Mucosa of descending colon (tissue), 3 donors: Measurements from ENCODE around the gene PLCB4. TPM values are rescaled to one million over a fixed set of nuclear protein-coding genes. Genes with fewer than 3 reads are reported as not detected.

ENCODE experiments used
- ATAC-seq: fragments of 200-7000 bp; cut with Tn5 transposase; one replicate; pipeline ENCODE4 v1.9.1; 2020; ENCODE audit warnings: mild to moderate bottlenecking, moderate library complexity
- DNase-seq, 3 donors: peaks; one replicate each; pipeline ENCODE4 v3.0.0-alpha.2; 2020
- H3K36me3 ChIP-seq: fragments of 200-600 bp; one replicate; pipeline ENCODE4 v1.8.0; 2021; ENCODE audit warnings: low read depth, mild to moderate bottlenecking
- H3K4me1 ChIP-seq: fragments of 200-600 bp; one replicate; pipeline ENCODE4 v1.8.0; 2021; ENCODE audit warnings: low read depth, mild to moderate bottlenecking
- H3K4me3 ChIP-seq: fragments of 200-600 bp; one replicate; pipeline ENCODE4 v1.8.0; 2021; ENCODE audit warnings: mild to moderate bottlenecking
- H3K9me3 ChIP-seq: fragments of 200-600 bp; one replicate; pipeline ENCODE4 v1.8.0; 2021; ENCODE audit warnings: mild to moderate bottlenecking
- intact Hi-C, 2 donors: fragments of 100-400 bp; cut with DNase I in 1 of 2; cut with micrococcal nuclease in 1 of 2; formaldehyde crosslinking; loops; one replicate each; pipeline versions ENCODE4 v1.11.0 to v1.11.1; 2022; cut with DNase I, micrococcal nuclease
- total RNA-seq, 3 donors: library from RNA; stranded (reverse); fragmentation: NEBNext Ultra II Directional in 2 of 3; extraction: Animal tissue kit (Norgen Biotek cat#: 25700) in 2 of 3; gene quantifications; one replicate each; pipeline versions ENCODE4 v1.2.1 to v1.2.4, GENCODE V29; 2021 to 2023
- TF ChIP-seq, protein P1 (sequence below): fragments of 200-600 bp; IDR thresholded peaks from one replicate; pipeline ENCODE4 v1.8.0; 2022; ENCODE audit warnings: antibody characterized with exemption, mild to moderate bottlenecking
- donor health status: DM: no; HTN: no; CAD: no; lungs with moderate emphysema.
- donor health status: DM: no; HTN: no; CAD: no.
- donor health status: DM: no; HTN: yes; CAD: no.

PLCB4 gene
- total RNA-seq, 3 donors from 2014 or later: 37.8 to 55.0 (median 51.2) TPM

DNA sequence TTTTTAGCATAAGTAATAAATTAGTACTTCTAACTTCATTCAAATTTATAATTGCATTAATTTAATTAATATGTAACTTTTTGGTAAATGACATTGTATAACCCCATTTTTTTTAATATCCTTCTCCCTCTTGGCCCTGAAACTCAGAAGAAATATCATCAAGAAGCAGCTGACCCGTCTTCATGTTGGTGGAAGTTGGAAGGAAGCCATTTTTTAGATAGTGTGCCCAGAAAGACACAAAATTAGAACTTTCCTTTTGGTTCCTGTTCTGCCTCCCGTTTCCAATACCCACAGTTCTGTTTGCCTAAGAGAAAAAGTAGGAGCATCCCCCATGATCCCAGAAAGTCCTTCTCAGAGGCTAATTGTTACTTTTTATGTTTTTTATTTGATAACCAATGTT, 65.5 kb downstream of the PLCB4 start:
- H3K36me3 ChIP-seq: no peaks in the 10 kb centered on the region
- H3K4me1 ChIP-seq: no peaks in the 10 kb centered on the region
- DNase-seq (no peak), ATAC-seq (no peak)
- peaks cover 3% of the 10 kb centered on the region for H3K9me3 ChIP-seq
- no peak overlapping the region for H3K4me3 ChIP-seq
- TF ChIP-seq, protein P1, sequence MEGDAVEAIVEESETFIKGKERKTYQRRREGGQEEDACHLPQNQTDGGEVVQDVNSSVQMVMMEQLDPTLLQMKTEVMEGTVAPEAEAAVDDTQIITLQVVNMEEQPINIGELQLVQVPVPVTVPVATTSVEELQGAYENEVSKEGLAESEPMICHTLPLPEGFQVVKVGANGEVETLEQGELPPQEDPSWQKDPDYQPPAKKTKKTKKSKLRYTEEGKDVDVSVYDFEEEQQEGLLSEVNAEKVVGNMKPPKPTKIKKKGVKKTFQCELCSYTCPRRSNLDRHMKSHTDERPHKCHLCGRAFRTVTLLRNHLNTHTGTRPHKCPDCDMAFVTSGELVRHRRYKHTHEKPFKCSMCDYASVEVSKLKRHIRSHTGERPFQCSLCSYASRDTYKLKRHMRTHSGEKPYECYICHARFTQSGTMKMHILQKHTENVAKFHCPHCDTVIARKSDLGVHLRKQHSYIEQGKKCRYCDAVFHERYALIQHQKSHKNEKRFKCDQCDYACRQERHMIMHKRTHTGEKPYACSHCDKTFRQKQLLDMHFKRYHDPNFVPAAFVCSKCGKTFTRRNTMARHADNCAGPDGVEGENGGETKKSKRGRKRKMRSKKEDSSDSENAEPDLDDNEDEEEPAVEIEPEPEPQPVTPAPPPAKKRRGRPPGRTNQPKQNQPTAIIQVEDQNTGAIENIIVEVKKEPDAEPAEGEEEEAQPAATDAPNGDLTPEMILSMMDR: no peak
- intact Hi-C loops: no loop called here

DNA sequence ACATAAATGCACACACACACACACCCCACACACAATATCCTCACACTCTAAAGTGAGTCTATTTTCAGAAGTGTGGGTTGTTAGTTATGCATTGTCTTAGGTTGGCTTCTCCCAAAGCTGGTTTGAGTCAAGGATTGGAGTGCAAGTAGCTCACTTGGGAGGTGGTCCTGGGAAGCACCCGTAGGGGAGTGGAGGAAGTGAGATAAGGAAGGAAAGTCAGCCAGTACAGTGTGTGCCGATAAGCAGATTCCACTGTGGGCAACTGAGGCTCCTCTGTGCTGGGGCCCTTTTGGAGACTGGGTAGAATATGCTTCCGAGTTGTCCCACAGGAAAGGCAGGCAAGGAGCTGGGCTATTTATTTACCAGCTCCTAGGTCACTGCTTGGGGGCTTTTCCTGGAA, 67.2 kb downstream of the PLCB4 start:
- no peaks in the 10 kb centered on the region for H3K36me3 ChIP-seq
- intact Hi-C loops: no loop called here
- no peak overlapping the region for H3K4me3 ChIP-seq
- no peak for DNase-seq
- H3K4me1 ChIP-seq: no peaks in the 10 kb centered on the region
- no peak for ATAC-seq
- TF ChIP-seq, protein P1: no peak
- peaks cover 3% of the 10 kb centered on the region for H3K9me3 ChIP-seq

DNA sequence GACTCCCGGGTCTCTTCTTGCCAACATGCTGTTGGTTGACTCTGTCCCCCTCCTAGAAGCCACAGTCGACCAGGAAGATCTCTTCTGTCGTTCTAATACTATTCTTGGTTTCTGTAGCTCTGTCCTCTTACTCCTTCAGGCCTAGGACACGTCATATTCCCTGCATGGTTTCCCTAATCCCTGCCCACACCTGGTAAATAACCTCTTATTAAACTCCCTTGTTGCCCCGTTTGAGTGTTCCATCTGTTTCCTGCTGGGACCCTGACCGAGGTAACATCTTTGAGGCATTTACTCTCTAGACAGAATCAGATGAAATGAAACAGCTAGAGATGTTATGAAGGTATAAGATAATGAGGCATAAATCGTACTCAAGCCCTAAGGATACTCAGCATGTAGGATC, 68.1 kb downstream of the PLCB4 start:
- H3K4me3 ChIP-seq: no peak overlapping the region
- TF ChIP-seq, protein P1: no peak
- H3K36me3 ChIP-seq: no peaks in the 10 kb centered on the region
- ATAC-seq: no peak
- H3K4me1 ChIP-seq: no peaks in the 10 kb centered on the region
- no peak for DNase-seq
- no peaks in the 10 kb centered on the region for H3K9me3 ChIP-seq
- intact Hi-C loops: no loop called here

DNA sequence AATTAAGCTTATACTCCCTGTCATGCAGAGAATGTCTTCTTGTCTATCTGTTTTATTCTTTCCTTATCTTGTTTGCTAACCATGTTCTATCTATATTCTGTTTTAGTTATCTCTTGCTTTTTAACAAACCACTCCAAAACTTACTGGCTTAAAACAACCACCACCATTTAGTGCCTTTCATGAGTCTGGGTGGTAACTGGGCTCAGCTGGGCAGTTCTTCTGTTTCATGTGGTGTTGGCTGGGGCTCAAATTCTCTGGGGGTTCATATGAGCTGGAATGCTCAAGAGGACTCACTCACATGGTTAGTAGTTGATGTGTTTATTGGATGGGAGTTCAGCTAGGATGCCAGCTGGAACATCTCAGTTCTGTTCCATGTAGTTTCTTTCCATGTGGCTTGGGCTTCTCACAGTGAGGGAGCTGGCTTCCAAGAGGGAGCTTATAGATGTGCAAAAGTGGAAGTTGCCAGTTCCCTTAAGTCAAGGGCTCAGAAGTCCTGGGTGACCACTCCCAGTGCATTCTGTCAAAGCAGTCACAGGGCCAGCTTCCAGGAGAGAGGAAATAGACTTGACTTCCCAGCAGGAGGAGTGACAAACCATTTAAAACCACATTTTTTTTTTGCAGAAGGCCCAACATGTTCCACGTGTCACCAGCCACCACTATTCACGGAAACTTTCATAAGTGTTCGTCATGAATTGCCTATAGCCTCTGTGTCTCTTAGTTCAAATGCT, 70.4 kb downstream of the PLCB4 start:
- Histone ChIP-seq H3K4me3 (no peak overlapping the region), H3K36me3 (no peaks in the 10 kb centered on the region), H3K4me1 (no peaks in the 10 kb centered on the region), H3K9me3 (no peaks in the 10 kb centered on the region)
- ATAC-seq (no peak), DNase-seq (no peak)
- intact Hi-C loops: no loop called here
- TF ChIP-seq, protein P1: no peak

DNA sequence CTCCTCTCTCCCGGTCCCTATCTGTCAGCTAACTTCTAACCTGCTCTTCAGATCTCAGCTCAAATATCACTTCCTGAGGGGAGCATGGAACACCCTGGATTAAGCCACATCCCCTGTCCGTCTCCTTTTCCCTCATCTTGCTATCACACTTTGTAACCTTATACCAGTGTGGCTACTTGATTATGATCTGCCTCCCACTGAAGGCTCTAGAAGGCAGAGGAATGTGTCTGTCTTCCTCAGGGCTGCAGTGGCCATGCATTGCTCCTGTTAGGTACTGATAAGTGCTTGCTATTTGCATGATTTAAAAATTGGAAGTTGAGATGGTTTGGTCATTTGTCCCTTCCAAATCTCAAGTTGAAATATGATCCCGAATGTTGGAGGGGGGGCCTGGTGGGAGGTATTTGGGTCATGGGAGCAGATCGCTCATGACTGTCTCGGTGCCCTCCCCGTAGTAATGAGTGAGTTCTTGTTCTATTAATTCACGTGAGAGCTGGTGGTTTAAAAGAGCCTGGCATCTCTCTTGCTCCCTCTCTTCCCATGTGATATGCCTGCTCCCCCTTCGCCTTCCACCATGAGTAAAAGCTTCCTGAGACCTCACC, 71.4 kb downstream of the PLCB4 start:
- H3K4me3 ChIP-seq: no peak overlapping the region
- intact Hi-C loops: no loop called here
- no peaks in the 10 kb centered on the region for H3K9me3 ChIP-seq
- ATAC-seq (no peak), DNase-seq (no peak)
- TF ChIP-seq, protein P1: no peak
- no peaks in the 10 kb centered on the region for H3K4me1 ChIP-seq
- H3K36me3 ChIP-seq: no peaks in the 10 kb centered on the region
